H9 (cell line): Measurements from ENCODE around the gene ZNF652. TPM values are rescaled to one million over a fixed set of nuclear protein-coding genes. Genes with fewer than 3 reads are reported as not detected.

Experiments
- DNase-seq: peaks from one replicate; pipeline ENCODE4 v3.0.0-alpha.2; 2017
- H2AFZ ChIP-seq: one replicate; pipeline ENCODE4 v1.6.1; 2013; ENCODE audit warnings: mild to moderate bottlenecking, low read length, control low read depth, moderate library complexity
- H2AK5ac ChIP-seq: 2 replicates; pipeline ENCODE4 v1.6.1; 2013; ENCODE audit warnings: low read length, control low read depth, mixed read lengths; ENCODE audit not compliant: insufficient read length
- H2BK120ac ChIP-seq: one replicate; pipeline ENCODE4 v1.6.1; 2013; ENCODE audit warnings: low read depth, mild to moderate bottlenecking, low read length, control low read depth, inconsistent platforms; ENCODE audit not compliant: poor library complexity, severe bottlenecking
- H2BK12ac ChIP-seq: 2 replicates; pipeline ENCODE4 v1.6.1; 2013; ENCODE audit warnings: low read length, control low read depth, mixed read lengths, low read depth; ENCODE audit not compliant: insufficient read length
- H2BK15ac ChIP-seq: 2 replicates; pipeline ENCODE4 v1.6.1; 2013; ENCODE audit warnings: low read depth, low read length, control low read depth
- H2BK20ac ChIP-seq: one replicate; pipeline ENCODE4 v1.6.1; 2013; ENCODE audit warnings: low read depth, mild to moderate bottlenecking, low read length, control low read depth, inconsistent platforms; ENCODE audit not compliant: poor library complexity, severe bottlenecking
- H2BK5ac ChIP-seq: 2 replicates; pipeline ENCODE4 v1.6.1; 2013; ENCODE audit warnings: low read length, control low read depth, mixed read lengths; ENCODE audit not compliant: insufficient read length
- H3K14ac ChIP-seq: 2 replicates; pipeline ENCODE4 v1.6.1; 2013; ENCODE audit warnings: low read length, control low read depth; ENCODE audit not compliant: insufficient read depth
- H3K18ac ChIP-seq: 2 replicates; pipeline ENCODE4 v1.6.1; 2013; ENCODE audit warnings: low read depth, mild to moderate bottlenecking, mixed read lengths, low read length, control low read depth; ENCODE audit not compliant: insufficient read length
- H3K23ac ChIP-seq: 2 replicates; pipeline ENCODE4 v1.6.1; 2013; ENCODE audit warnings: low read length, control low read depth, mixed read lengths, low read depth; ENCODE audit not compliant: insufficient read length
- H3K23me2 ChIP-seq: 2 replicates; pipeline ENCODE4 v1.6.1; 2013; ENCODE audit warnings: low read depth, mild to moderate bottlenecking, mixed read lengths, low read length, control low read depth; ENCODE audit not compliant: insufficient read length, poor library complexity, severe bottlenecking
- H3K27ac ChIP-seq: 2 replicates; pipeline ENCODE4 v1.5.1; 2013; ENCODE audit warnings: low read length, control low read depth, mixed read lengths, low read depth; ENCODE audit not compliant: insufficient read length
- H3K27me3 ChIP-seq: 2 replicates; pipeline ENCODE4 v1.6.1; 2013; ENCODE audit warnings: low read length, control low read depth, inconsistent platforms; ENCODE audit not compliant: insufficient read depth
- H3K4ac ChIP-seq: 2 replicates; pipeline ENCODE4 v1.6.1; 2013; ENCODE audit warnings: low read depth, mild to moderate bottlenecking, control low read depth, inconsistent platforms, low read length, moderate library complexity
- H3K4me1 ChIP-seq: 2 replicates; pipeline ENCODE4 v1.6.1; 2013; ENCODE audit warnings: low read length, control low read depth, inconsistent platforms; ENCODE audit not compliant: insufficient read depth
- H3K4me2 ChIP-seq: 2 replicates; pipeline ENCODE4 v1.6.1; 2013; ENCODE audit warnings: low read length, control low read depth, mixed read lengths; ENCODE audit not compliant: insufficient read length, insufficient read depth
- H3K56ac ChIP-seq: 2 replicates; pipeline ENCODE4 v1.6.1; 2013; ENCODE audit warnings: low read depth, mild to moderate bottlenecking, mixed read lengths, low read length, control low read depth; ENCODE audit not compliant: insufficient read length
- H3K79me1 ChIP-seq: 2 replicates; pipeline ENCODE4 v1.6.1; 2013; ENCODE audit warnings: low read depth, mild to moderate bottlenecking, moderate library complexity, low read length, control low read depth, inconsistent platforms; ENCODE audit not compliant: insufficient read depth, poor library complexity, severe bottlenecking
- H3K79me2 ChIP-seq: 2 replicates; pipeline ENCODE4 v1.6.1; 2013; ENCODE audit warnings: low read length, control low read depth, inconsistent platforms; ENCODE audit not compliant: insufficient read depth
- H3K9ac ChIP-seq: 2 replicates; pipeline ENCODE4 v1.6.1; 2013; ENCODE audit warnings: low read length, control low read depth, mixed read lengths; ENCODE audit not compliant: insufficient read length; ENCODE audit errors: extremely low read depth
- H3K9me3 ChIP-seq: one replicate; pipeline ENCODE4 v1.6.1; 2013; ENCODE audit warnings: low read depth, low read length, inconsistent platforms; ENCODE audit not compliant: control insufficient read depth
- H3T11ph ChIP-seq: one replicate; pipeline ENCODE4 v1.6.1; 2013; ENCODE audit warnings: mild to moderate bottlenecking, low read length, control low read depth, inconsistent platforms
- H4K20me1 ChIP-seq: one replicate; pipeline ENCODE4 v1.6.1; 2013; ENCODE audit not compliant: control insufficient read depth, insufficient read length, insufficient read depth
- H4K5ac ChIP-seq: 2 replicates; pipeline ENCODE4 v1.6.1; 2013; ENCODE audit warnings: low read depth, mild to moderate bottlenecking, mixed read lengths, low read length, control low read depth; ENCODE audit not compliant: insufficient read length
- H4K8ac ChIP-seq: replicated peaks from 2 replicates; pipeline ENCODE4 v1.6.1; 2013; ENCODE audit warnings: low read length, control low read depth, mixed read lengths, low read depth; ENCODE audit not compliant: insufficient read length
- H4K91ac ChIP-seq: 2 replicates; pipeline ENCODE4 v1.6.1; 2013; ENCODE audit warnings: low read depth, mild to moderate bottlenecking, moderate library complexity, mixed read lengths, low read length, control low read depth; ENCODE audit not compliant: insufficient read length
- H3K27ac Mint-ChIP-seq, 3 experiments: 2 replicates in 2 of 3; 3 replicates in 1 of 3; pipeline ENCODE4 v1.8.0; 2020 to 2021; ENCODE audit warnings: mixed read lengths in 3 of 3, mild to moderate bottlenecking in 1 of 3, moderate library complexity in 1 of 3
- H3K27me3 Mint-ChIP-seq: 2 replicates; pipeline ENCODE4 v1.8.0; 2021; ENCODE audit warnings: low read depth, mild to moderate bottlenecking, moderate library complexity, mixed read lengths
- H3K36me3 Mint-ChIP-seq, 3 experiments: 2 replicates in 2 of 3; 3 replicates in 1 of 3; pipeline ENCODE4 v1.8.0; 2020 to 2021; ENCODE audit warnings: low read depth in 3 of 3, mixed read lengths in 3 of 3; ENCODE audit not compliant: insufficient read depth in 1 of 3
- H3K4me1 Mint-ChIP-seq, 2 experiments: 2 replicates each; pipeline ENCODE4 v1.8.0; 2020; ENCODE audit warnings: mixed read lengths in 2 of 2
- H3K4me3 Mint-ChIP-seq, 2 experiments: 2 replicates in 1 of 2; 3 replicates in 1 of 2; pipeline ENCODE4 v1.8.0; 2020 to 2021; ENCODE audit warnings: mild to moderate bottlenecking in 2 of 2, mixed read lengths in 2 of 2, moderate library complexity in 1 of 2
- H3K9me3 Mint-ChIP-seq, 2 experiments: 2 replicates in 1 of 2; 3 replicates in 1 of 2; pipeline ENCODE4 v1.8.0; 2020; ENCODE audit warnings: mild to moderate bottlenecking in 2 of 2, mixed read lengths in 2 of 2, moderate library complexity in 1 of 2
- CTCF ChIP-seq: fragments of 200-600 bp; sonication (generic); conservative IDR thresholded peaks from 3 replicates; pipeline ENCODE4 v1.8.0; 2021; ENCODE audit warnings: antibody characterized with exemption, mild to moderate bottlenecking
- WGBS: extraction: QIAGEN DNeasy Blood & Tissue Kit; methylation state at CpG from one replicate; pipeline ENCODE4 v1.1.7; 2013; ENCODE audit warnings: missing lambda C conversion rate, low lambda C conversion rate, mixed read lengths; ENCODE audit not compliant: insufficient read length; ENCODE audit errors: extremely low coverage; 5-methylcytosine and 5-hydroxymethylcytosine counted together
- total RNA-seq: library from RNA; stranded (reverse); gene quantifications from 2 replicates; pipeline ENCODE4 v1.2.1, GENCODE V29; 2021

Gene ZNF652
- total RNA-seq, 1 experiment from 2014 or later, result 33.6 TPM

GRCh38 chr17:49343273-49343672 lies 18.8 kb downstream of the ZNF652 start:
- Histone ChIP-seq H2BK5ac (no peak overlapping the region), H4K20me1 (no peaks in the 10 kb centered on the region), H4K8ac (no peak overlapping the region), H3K4me2 (no peak overlapping the region), H3K79me2 (peaks cover 6% of the 10 kb centered on the region; the same call in 1 of the 2 replicates), H2BK12ac (no peak overlapping the region), H3K18ac (no peak overlapping the region), H3K27ac (no peak overlapping the region), H2BK15ac (no peak overlapping the region), H3K23me2 (no peaks in the 10 kb centered on the region), H3K23ac (no peak overlapping the region), H3K4ac (no peak overlapping the region), H3K14ac (no peak overlapping the region), H2AFZ (no peak overlapping the region), H3K9ac (no peak overlapping the region), H2BK20ac (no peak overlapping the region), H3K4me1 (no peaks in the 10 kb centered on the region), H3K79me1 (peaks cover 15% of the 10 kb centered on the region), H3T11ph (no peak overlapping the region), H4K91ac (no peak overlapping the region), H3K27me3 (no peaks in the 10 kb centered on the region), H2BK120ac (no peak overlapping the region), H3K56ac (no peak overlapping the region), H3K9me3 (no peaks in the 10 kb centered on the region), H4K5ac (no peak overlapping the region), H2AK5ac (no peak overlapping the region)
- WGBS, result no CpG with 5 or more reads among the region's 3 CpGs
- peaks cover 1 to 7% (median 4%) of the 10 kb centered on the region in 3 experiments; a peak in 4 of 7 replicates for H3K36me3 Mint-ChIP-seq
- no peak for TF ChIP-seq CTCF
- DNase-seq, result no peak
- no peak overlapping the region for H3K27ac Mint-ChIP-seq
- H3K9me3 Mint-ChIP-seq, result no peaks in the 10 kb centered on the region; a peak in 1 of 5 replicates
- H3K4me1 Mint-ChIP-seq, result peaks cover 10 to 19% of the 10 kb centered on the region in 2 experiments
- no peak overlapping the region for H3K4me3 Mint-ChIP-seq
- H3K27me3 Mint-ChIP-seq, result no peaks in the 10 kb centered on the region
